ENCODE measurements around the gene FAAH.

DNA sequence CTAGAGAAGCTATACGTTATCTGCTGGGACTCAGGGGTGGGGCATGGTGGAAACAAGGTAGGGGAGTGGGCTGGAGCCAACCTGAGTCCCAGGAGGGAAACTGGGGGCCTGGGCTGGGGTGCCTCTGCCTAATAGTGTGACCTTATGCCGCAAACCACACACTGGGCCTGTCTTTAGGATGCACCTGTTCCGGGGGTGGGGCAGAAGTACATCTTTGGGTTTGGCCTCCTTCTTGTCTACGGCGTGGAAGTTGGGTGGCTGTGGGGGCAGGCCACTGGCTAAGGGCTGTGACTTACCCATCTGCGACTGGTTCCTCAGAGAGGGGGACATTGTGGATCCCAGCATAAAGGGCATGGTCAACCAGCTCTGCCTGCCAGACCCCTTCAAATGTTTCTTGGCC lies 44.2 kb downstream of the FAAH start:
- TF ChIP-seq, protein P1, sequence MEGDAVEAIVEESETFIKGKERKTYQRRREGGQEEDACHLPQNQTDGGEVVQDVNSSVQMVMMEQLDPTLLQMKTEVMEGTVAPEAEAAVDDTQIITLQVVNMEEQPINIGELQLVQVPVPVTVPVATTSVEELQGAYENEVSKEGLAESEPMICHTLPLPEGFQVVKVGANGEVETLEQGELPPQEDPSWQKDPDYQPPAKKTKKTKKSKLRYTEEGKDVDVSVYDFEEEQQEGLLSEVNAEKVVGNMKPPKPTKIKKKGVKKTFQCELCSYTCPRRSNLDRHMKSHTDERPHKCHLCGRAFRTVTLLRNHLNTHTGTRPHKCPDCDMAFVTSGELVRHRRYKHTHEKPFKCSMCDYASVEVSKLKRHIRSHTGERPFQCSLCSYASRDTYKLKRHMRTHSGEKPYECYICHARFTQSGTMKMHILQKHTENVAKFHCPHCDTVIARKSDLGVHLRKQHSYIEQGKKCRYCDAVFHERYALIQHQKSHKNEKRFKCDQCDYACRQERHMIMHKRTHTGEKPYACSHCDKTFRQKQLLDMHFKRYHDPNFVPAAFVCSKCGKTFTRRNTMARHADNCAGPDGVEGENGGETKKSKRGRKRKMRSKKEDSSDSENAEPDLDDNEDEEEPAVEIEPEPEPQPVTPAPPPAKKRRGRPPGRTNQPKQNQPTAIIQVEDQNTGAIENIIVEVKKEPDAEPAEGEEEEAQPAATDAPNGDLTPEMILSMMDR (IDR thresholded peaks at IDR 0.05; ENCODE audit: insufficient read depth, low read length), result no peak
- TF ChIP-seq, protein P2, sequence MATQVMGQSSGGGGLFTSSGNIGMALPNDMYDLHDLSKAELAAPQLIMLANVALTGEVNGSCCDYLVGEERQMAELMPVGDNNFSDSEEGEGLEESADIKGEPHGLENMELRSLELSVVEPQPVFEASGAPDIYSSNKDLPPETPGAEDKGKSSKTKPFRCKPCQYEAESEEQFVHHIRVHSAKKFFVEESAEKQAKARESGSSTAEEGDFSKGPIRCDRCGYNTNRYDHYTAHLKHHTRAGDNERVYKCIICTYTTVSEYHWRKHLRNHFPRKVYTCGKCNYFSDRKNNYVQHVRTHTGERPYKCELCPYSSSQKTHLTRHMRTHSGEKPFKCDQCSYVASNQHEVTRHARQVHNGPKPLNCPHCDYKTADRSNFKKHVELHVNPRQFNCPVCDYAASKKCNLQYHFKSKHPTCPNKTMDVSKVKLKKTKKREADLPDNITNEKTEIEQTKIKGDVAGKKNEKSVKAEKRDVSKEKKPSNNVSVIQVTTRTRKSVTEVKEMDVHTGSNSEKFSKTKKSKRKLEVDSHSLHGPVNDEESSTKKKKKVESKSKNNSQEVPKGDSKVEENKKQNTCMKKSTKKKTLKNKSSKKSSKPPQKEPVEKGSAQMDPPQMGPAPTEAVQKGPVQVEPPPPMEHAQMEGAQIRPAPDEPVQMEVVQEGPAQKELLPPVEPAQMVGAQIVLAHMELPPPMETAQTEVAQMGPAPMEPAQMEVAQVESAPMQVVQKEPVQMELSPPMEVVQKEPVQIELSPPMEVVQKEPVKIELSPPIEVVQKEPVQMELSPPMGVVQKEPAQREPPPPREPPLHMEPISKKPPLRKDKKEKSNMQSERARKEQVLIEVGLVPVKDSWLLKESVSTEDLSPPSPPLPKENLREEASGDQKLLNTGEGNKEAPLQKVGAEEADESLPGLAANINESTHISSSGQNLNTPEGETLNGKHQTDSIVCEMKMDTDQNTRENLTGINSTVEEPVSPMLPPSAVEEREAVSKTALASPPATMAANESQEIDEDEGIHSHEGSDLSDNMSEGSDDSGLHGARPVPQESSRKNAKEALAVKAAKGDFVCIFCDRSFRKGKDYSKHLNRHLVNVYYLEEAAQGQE (IDR thresholded peaks at IDR 0.05; ENCODE audit: insufficient replicate concordance, low read depth), result no peak
- no peak for TF ChIP-seq POLR2AphosphoS5 (IDR thresholded peaks at IDR 0.05; ENCODE audit: low read depth)
- TF ChIP-seq GABPA (IDR thresholded peaks at IDR 0.05; ENCODE audit: low read depth), result no peak

All from HL-60 (cell line).